ENCODE measurements around the gene CCL7.

The CCL7 gene

GRCh38 chr17:34257299-34257985 is 12.6 kb upstream of the CCL7 start:
- no peak overlapping the region for H3K4me3 ChIP-seq (ENCODE audit: low read depth, low read length)
- 0 out of 2 replicates have a peak, but pooled peaks cover 2% of the 10 kb centered on the region for H3K36me3 ChIP-seq (ENCODE audit: control insufficient read depth, insufficient read depth, low read length)
- no peaks in the 10 kb centered on the region for H3K27me3 ChIP-seq (ENCODE audit: control insufficient read depth, insufficient read depth, low read length)
- no peak overlapping the region for H3K27ac ChIP-seq (ENCODE audit: low read depth, low read length)
- H3K9me3 ChIP-seq (ENCODE audit: control insufficient read depth, insufficient read depth, low read depth, low read length), result no peaks in the 10 kb centered on the region
- no peak overlapping the region for H3K9ac ChIP-seq (ENCODE audit: low read length)
- H3K4me1 ChIP-seq (ENCODE audit: control insufficient read depth, insufficient read depth, low read length), result peaks cover 32% of the 10 kb centered on the region

GRCh38 chr17:34257986-34258326 is 12.1 kb upstream of the CCL7 start:
- peaks cover 26% of the 10 kb centered on the region for H3K4me1 ChIP-seq (ENCODE audit: control insufficient read depth, insufficient read depth, low read length)
- no peak overlapping the region for H3K9ac ChIP-seq (ENCODE audit: low read length)
- 0 out of 2 replicates have a peak, but pooled peaks cover 2% of the 10 kb centered on the region for H3K36me3 ChIP-seq (ENCODE audit: control insufficient read depth, insufficient read depth, low read length)
- no peaks in the 10 kb centered on the region for H3K9me3 ChIP-seq (ENCODE audit: control insufficient read depth, insufficient read depth, low read depth, low read length)
- H3K27me3 ChIP-seq (ENCODE audit: control insufficient read depth, insufficient read depth, low read length), result no peaks in the 10 kb centered on the region
- H3K27ac ChIP-seq (ENCODE audit: low read depth, low read length), result no peak overlapping the region
- no peak overlapping the region for H3K4me3 ChIP-seq (ENCODE audit: low read depth, low read length)

- no peak overlapping the region for H3K27ac ChIP-seq (ENCODE audit: low read depth, low read length)
- H3K27me3 ChIP-seq (ENCODE audit: control insufficient read depth, insufficient read depth, low read length), result no peaks in the 10 kb centered on the region
- H3K9ac ChIP-seq (ENCODE audit: low read length), result no peak overlapping the region
- no peak overlapping the region for H3K4me3 ChIP-seq (ENCODE audit: low read depth, low read length)
- H3K36me3 ChIP-seq (ENCODE audit: control insufficient read depth, insufficient read depth, low read length), result 0 out of 2 replicates have a peak, but pooled peaks cover 2% of the 10 kb centered on the region
- H3K9me3 ChIP-seq (ENCODE audit: control insufficient read depth, insufficient read depth, low read depth, low read length), result no peaks in the 10 kb centered on the region
- peaks cover 16% of the 10 kb centered on the region for H3K4me1 ChIP-seq (ENCODE audit: control insufficient read depth, insufficient read depth, low read length)
Observed at GRCh38 chr17:34259146-34259545, 10.9 kb upstream of the CCL7 start.

- Histone ChIP-seq H3K9me3 (ENCODE audit: control insufficient read depth, insufficient read depth, low read depth, low read length) (no peaks in the 10 kb centered on the region), H3K9ac (ENCODE audit: low read length) (no peak overlapping the region), H3K27ac (ENCODE audit: low read depth, low read length) (no peak overlapping the region), H3K36me3 (ENCODE audit: control insufficient read depth, insufficient read depth, low read length) (0 out of 2 replicates have a peak, but pooled peaks cover 2% of the 10 kb centered on the region), H3K27me3 (ENCODE audit: control insufficient read depth, insufficient read depth, low read length) (no peaks in the 10 kb centered on the region), H3K4me3 (ENCODE audit: low read depth, low read length) (no peak overlapping the region), H3K4me1 (ENCODE audit: control insufficient read depth, insufficient read depth, low read length) (peaks cover under 1% of the 10 kb centered on the region; the same call in 1 of the 2 replicates)
Observed at GRCh38 chr17:34260861-34261260, 9.2 kb upstream of the CCL7 start.

- H3K4me3 ChIP-seq (ENCODE audit: low read depth, low read length), result no peak overlapping the region
- H3K27ac ChIP-seq (ENCODE audit: low read depth, low read length), result no peak overlapping the region
- no peaks in the 10 kb centered on the region for H3K4me1 ChIP-seq (ENCODE audit: control insufficient read depth, insufficient read depth, low read length)
- no peak overlapping the region for H3K9ac ChIP-seq (ENCODE audit: low read length)
- H3K27me3 ChIP-seq (ENCODE audit: control insufficient read depth, insufficient read depth, low read length), result no peaks in the 10 kb centered on the region
- no peaks in the 10 kb centered on the region for H3K9me3 ChIP-seq (ENCODE audit: control insufficient read depth, insufficient read depth, low read depth, low read length)
- H3K36me3 ChIP-seq (ENCODE audit: control insufficient read depth, insufficient read depth, low read length), result no peaks in the 10 kb centered on the region
Observed at GRCh38 chr17:34261568-34262337, 8.3 kb upstream of the CCL7 start.

- Histone ChIP-seq H3K27me3 (ENCODE audit: control insufficient read depth, insufficient read depth, low read length) (no peaks in the 10 kb centered on the region), H3K4me1 (ENCODE audit: control insufficient read depth, insufficient read depth, low read length) (no peaks in the 10 kb centered on the region), H3K36me3 (ENCODE audit: control insufficient read depth, insufficient read depth, low read length) (no peaks in the 10 kb centered on the region), H3K4me3 (ENCODE audit: low read depth, low read length) (no peak overlapping the region), H3K9me3 (ENCODE audit: control insufficient read depth, insufficient read depth, low read depth, low read length) (no peaks in the 10 kb centered on the region), H3K27ac (ENCODE audit: low read depth, low read length) (no peak overlapping the region), H3K9ac (ENCODE audit: low read length) (no peak overlapping the region)
Observed at GRCh38 chr17:34265711-34266110, 4.3 kb upstream of the CCL7 start.

- Histone ChIP-seq H3K27me3 (ENCODE audit: control insufficient read depth, insufficient read depth, low read length) (peaks cover 5% of the 10 kb centered on the region), H3K9me3 (ENCODE audit: control insufficient read depth, insufficient read depth, low read depth, low read length) (no peaks in the 10 kb centered on the region), H3K4me3 (ENCODE audit: low read depth, low read length) (no peak overlapping the region), H3K4me1 (ENCODE audit: control insufficient read depth, insufficient read depth, low read length) (no peaks in the 10 kb centered on the region), H3K9ac (ENCODE audit: low read length) (no peak overlapping the region), H3K27ac (ENCODE audit: low read depth, low read length) (no peak overlapping the region), H3K36me3 (ENCODE audit: control insufficient read depth, insufficient read depth, low read length) (no peaks in the 10 kb centered on the region)
Observed at GRCh38 chr17:34275881-34276280, 5.9 kb downstream of the CCL7 start.

- Histone ChIP-seq H3K27me3 (ENCODE audit: control insufficient read depth, insufficient read depth, low read length) (no peaks in the 10 kb centered on the region; the same call in 1 of the 2 replicates), H3K4me3 (ENCODE audit: low read depth, low read length) (no peak overlapping the region), H3K27ac (ENCODE audit: low read depth, low read length) (no peak overlapping the region), H3K4me1 (ENCODE audit: control insufficient read depth, insufficient read depth, low read length) (no peaks in the 10 kb centered on the region), H3K36me3 (ENCODE audit: control insufficient read depth, insufficient read depth, low read length) (no peaks in the 10 kb centered on the region), H3K9ac (ENCODE audit: low read length) (no peak overlapping the region), H3K9me3 (ENCODE audit: control insufficient read depth, insufficient read depth, low read depth, low read length) (no peaks in the 10 kb centered on the region)
Observed at GRCh38 chr17:34276826-34277225, 6.8 kb downstream of the CCL7 start.

- H3K36me3 ChIP-seq (ENCODE audit: control insufficient read depth, insufficient read depth, low read length), result no peaks in the 10 kb centered on the region
- no peak overlapping the region for H3K4me3 ChIP-seq (ENCODE audit: low read depth, low read length)
- H3K27ac ChIP-seq (ENCODE audit: low read depth, low read length), result no peak overlapping the region
- 0 out of 2 replicates have a peak, but pooled peaks cover 2% of the 10 kb centered on the region for H3K9me3 ChIP-seq (ENCODE audit: control insufficient read depth, insufficient read depth, low read depth, low read length)
- H3K27me3 ChIP-seq (ENCODE audit: control insufficient read depth, insufficient read depth, low read length), result no peaks in the 10 kb centered on the region
- no peaks in the 10 kb centered on the region for H3K4me1 ChIP-seq (ENCODE audit: control insufficient read depth, insufficient read depth, low read length)
- H3K9ac ChIP-seq (ENCODE audit: low read length), result no peak overlapping the region
Observed at GRCh38 chr17:34283571-34283970, 13.6 kb downstream of the CCL7 start.

DNA sequence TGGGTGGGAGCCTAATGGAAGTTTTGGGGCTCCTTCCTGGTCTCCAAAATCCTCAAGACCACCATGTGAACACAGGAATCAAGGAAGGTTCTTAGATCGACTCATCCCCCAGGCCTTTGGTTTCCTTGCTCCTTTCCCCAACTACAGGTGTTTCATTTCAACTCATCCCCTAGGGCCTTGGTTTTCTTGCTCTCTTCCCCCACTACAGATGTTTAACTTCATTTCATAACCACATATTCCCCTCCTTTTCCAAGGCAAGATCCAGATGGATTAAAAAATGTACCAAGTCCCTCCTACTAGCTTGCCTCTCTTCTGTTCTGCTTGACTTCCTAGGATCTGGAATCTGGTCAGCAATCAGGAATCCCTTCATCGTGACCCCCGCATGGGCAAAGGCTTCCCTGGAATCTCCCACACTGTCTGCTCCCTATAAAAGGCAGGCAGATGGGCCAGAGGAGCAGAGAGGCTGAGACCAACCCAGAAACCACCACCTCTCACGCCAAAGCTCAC is 15.3 kb downstream of the CCL7 start, which contains the start of gene CCL11:
Gene CCL11 (plus strand): TSS at position 457 of the 507 bp plus-strand sequence. CDS start 67 bp downstream, outside the sequence.
- no peaks in the 10 kb centered on the region for H3K4me1 ChIP-seq (ENCODE audit: control insufficient read depth, insufficient read depth, low read length)
- H3K9me3 ChIP-seq (ENCODE audit: control insufficient read depth, insufficient read depth, low read depth, low read length), result 0 out of 2 replicates have a peak, but pooled peaks cover 2% of the 10 kb centered on the region
- H3K27ac ChIP-seq (ENCODE audit: low read depth, low read length), result no peak within 1 kb of the TSS
- H3K4me3 ChIP-seq (ENCODE audit: low read depth, low read length), result no peak within 1 kb of the TSS
- no peak within 1 kb of the TSS for H3K9ac ChIP-seq (ENCODE audit: low read length)
- no peaks in the 10 kb centered on the region for H3K27me3 ChIP-seq (ENCODE audit: control insufficient read depth, insufficient read depth, low read length)
- no peaks in the 10 kb centered on the region for H3K36me3 ChIP-seq (ENCODE audit: control insufficient read depth, insufficient read depth, low read length)

- Histone ChIP-seq H3K36me3 (ENCODE audit: control insufficient read depth, insufficient read depth, low read length) (no peaks in the 10 kb centered on the region), H3K9me3 (ENCODE audit: control insufficient read depth, insufficient read depth, low read depth, low read length) (no peaks in the 10 kb centered on the region), H3K27me3 (ENCODE audit: control insufficient read depth, insufficient read depth, low read length) (no peaks in the 10 kb centered on the region), H3K27ac (ENCODE audit: low read depth, low read length) (no peak overlapping the region), H3K4me3 (ENCODE audit: low read depth, low read length) (no peak overlapping the region), H3K4me1 (ENCODE audit: control insufficient read depth, insufficient read depth, low read length) (no peaks in the 10 kb centered on the region), H3K9ac (ENCODE audit: low read length) (no peak overlapping the region)
Observed at GRCh38 chr17:34287875-34288274, 17.9 kb downstream of the CCL7 start.
